ENCODE measurements around the gene IMPA2.

Gene IMPA2

DNA sequence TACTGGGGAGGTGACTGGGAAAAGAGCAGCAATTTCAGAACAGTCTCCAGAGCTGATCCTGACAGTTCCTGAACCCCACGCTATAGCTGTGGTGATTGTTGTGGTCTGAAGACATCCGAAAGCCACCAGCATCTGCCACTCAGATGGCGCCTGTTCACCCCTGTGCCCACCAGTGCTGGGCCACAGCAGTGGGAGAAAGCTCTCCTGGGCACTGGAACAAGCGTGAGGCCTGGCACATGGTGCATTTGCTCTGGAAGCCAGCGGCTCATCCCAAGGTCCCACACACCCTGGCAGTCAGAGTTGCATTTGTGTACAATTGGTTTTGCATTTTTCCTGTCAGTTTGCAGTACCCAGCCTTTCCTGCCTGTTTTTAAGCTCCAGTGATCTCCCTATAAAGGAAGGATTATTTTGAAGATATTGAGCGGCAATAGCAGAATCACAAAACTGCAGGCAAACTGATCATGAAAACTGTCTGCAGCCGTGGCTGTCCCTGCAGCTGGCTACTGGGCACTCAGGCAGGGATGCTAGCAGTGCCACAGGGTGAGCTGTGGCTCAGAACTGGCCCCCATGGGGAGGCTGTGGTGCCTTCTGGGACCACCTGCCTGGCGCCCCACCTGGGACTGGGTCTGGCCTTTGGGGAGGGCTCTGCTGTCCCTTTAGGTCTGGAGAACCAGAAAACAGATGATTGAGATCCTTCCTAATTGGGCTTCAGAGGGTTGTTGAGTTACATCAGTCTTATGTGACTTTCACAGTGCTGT, 30.1 kb downstream of the IMPA2 start:
- Histone ChIP-seq H3K36me3 (ENCODE audit: control insufficient read depth, low read length) (no peaks in the 10 kb centered on the region), H4K20me1 (ENCODE audit: control insufficient read depth, insufficient read depth, low read depth, low read length) (no peaks in the 10 kb centered on the region)

DNA sequence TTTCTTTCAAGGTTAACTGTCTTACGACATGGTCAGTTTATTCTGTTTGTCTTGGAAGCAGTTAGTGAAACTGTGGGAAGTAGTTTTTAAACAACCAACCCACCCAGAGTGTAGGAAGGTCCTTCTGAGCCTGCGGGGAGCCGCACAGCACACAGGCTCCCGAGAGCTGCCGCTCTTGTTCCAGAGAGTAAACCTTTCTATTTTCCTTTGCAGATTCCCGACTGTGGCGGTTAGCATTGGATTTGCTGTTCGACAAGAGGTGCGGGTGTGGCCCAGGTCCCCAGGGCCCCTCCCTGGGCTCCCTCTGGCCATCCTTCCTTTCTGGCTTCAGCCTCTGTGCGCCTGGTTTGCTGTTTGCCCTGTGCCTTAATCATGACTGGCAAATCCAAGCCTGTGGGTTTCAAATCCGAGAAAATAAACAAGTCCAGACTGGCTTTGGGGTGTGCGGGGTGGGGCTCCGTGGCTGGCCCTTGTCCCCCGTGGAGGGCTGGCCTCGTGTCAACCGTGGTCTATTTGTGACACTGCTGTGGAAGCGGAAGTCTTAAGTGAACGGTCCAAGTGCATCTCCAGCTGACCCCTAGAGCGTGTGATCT, 30.7 kb downstream of the IMPA2 start:
- Histone ChIP-seq H3K27ac (ENCODE audit: low read depth, low read length) (no peak overlapping the region), H3K4me3 (ENCODE audit: low read length) (no peak overlapping the region), H3K9me3 (ENCODE audit: control insufficient read depth, insufficient read depth, low read length) (no peaks in the 10 kb centered on the region), H3K79me2 (ENCODE audit: control insufficient read depth, low read length) (no peaks in the 10 kb centered on the region), H4K20me1 (ENCODE audit: control insufficient read depth, insufficient read depth, low read depth, low read length) (no peaks in the 10 kb centered on the region), H3K4me2 (ENCODE audit: low read length) (no peak overlapping the region), H3K4me1 (ENCODE audit: control insufficient read depth, low read length) (no peaks in the 10 kb centered on the region), H3K27me3 (ENCODE audit: control insufficient read depth, low read length) (no peaks in the 10 kb centered on the region), H3F3A (ENCODE audit: control insufficient read depth, insufficient read depth) (no peaks in the 10 kb centered on the region), H3K36me3 (ENCODE audit: control insufficient read depth, low read length) (no peaks in the 10 kb centered on the region), H3K9me2 (replicated peaks; ENCODE audit: control insufficient read depth, low read length) (no peaks in the 10 kb centered on the region)
- no peak for TF ChIP-seq EZH2phosphoT487 (IDR thresholded peaks at IDR 0.05; ENCODE audit: borderline replicate concordance, low read length)
- TF ChIP-seq, protein P1, sequence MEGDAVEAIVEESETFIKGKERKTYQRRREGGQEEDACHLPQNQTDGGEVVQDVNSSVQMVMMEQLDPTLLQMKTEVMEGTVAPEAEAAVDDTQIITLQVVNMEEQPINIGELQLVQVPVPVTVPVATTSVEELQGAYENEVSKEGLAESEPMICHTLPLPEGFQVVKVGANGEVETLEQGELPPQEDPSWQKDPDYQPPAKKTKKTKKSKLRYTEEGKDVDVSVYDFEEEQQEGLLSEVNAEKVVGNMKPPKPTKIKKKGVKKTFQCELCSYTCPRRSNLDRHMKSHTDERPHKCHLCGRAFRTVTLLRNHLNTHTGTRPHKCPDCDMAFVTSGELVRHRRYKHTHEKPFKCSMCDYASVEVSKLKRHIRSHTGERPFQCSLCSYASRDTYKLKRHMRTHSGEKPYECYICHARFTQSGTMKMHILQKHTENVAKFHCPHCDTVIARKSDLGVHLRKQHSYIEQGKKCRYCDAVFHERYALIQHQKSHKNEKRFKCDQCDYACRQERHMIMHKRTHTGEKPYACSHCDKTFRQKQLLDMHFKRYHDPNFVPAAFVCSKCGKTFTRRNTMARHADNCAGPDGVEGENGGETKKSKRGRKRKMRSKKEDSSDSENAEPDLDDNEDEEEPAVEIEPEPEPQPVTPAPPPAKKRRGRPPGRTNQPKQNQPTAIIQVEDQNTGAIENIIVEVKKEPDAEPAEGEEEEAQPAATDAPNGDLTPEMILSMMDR (IDR thresholded peaks at IDR 0.05; ENCODE audit: low read depth, low read length, poor library complexity, severe bottlenecking): no peak

More for the DNA sequence above, 30.1 kb downstream of the IMPA2 start:
- H3K27me3 ChIP-seq (ENCODE audit: control insufficient read depth, low read length): no peaks in the 10 kb centered on the region
- no peaks in the 10 kb centered on the region for H3K9me2 ChIP-seq (replicated peaks; ENCODE audit: control insufficient read depth, low read length)
- H3K9me3 ChIP-seq (ENCODE audit: control insufficient read depth, insufficient read depth, low read length): no peaks in the 10 kb centered on the region
- no peaks in the 10 kb centered on the region for H3F3A ChIP-seq (ENCODE audit: control insufficient read depth, insufficient read depth)
- TF ChIP-seq EZH2phosphoT487 (IDR thresholded peaks at IDR 0.05; ENCODE audit: borderline replicate concordance, low read length): no peak
- TF ChIP-seq, protein P1 (IDR thresholded peaks at IDR 0.05; ENCODE audit: low read depth, low read length, poor library complexity, severe bottlenecking): no peak
- H3K79me2 ChIP-seq (ENCODE audit: control insufficient read depth, low read length): no peaks in the 10 kb centered on the region
- H3K4me1 ChIP-seq (ENCODE audit: control insufficient read depth, low read length): no peaks in the 10 kb centered on the region
- H3K4me3 ChIP-seq (ENCODE audit: low read length): no peak overlapping the region
- H3K27ac ChIP-seq (ENCODE audit: low read depth, low read length): no peak overlapping the region
- no peak overlapping the region for H3K4me2 ChIP-seq (ENCODE audit: low read length)

DNA sequence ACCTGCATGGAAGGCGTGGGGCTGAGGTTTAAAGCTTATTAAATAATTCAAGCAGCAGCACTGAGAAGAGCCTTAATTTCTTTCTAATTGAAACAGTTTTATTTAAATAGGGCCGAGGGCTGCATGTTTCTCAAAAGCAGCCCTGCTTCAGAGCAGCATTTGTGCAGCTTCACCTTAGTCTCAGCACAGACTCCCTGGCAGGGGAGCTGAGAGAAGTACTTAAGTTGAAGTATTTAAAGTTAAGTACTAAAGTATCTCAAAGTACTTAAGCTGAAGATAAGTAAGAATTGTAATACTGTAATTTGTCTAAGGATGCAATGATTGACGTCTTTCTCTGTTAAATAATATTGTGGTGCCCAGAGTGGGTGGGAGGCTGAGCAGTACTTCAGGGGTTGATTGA, 31.4 kb downstream of the IMPA2 start:
- no peaks in the 10 kb centered on the region for H3K79me2 ChIP-seq (ENCODE audit: control insufficient read depth, low read length)
- TF ChIP-seq, protein P1 (IDR thresholded peaks at IDR 0.05; ENCODE audit: low read depth, low read length, poor library complexity, severe bottlenecking): no peak
- TF ChIP-seq EZH2phosphoT487 (IDR thresholded peaks at IDR 0.05; ENCODE audit: borderline replicate concordance, low read length): no peak
- no peaks in the 10 kb centered on the region for H3K27me3 ChIP-seq (ENCODE audit: control insufficient read depth, low read length)
- no peak overlapping the region for H3K4me3 ChIP-seq (ENCODE audit: low read length)
- H3K36me3 ChIP-seq (ENCODE audit: control insufficient read depth, low read length): no peaks in the 10 kb centered on the region
- H3F3A ChIP-seq (ENCODE audit: control insufficient read depth, insufficient read depth): no peaks in the 10 kb centered on the region
- no peaks in the 10 kb centered on the region for H3K4me1 ChIP-seq (ENCODE audit: control insufficient read depth, low read length)
- H4K20me1 ChIP-seq (ENCODE audit: control insufficient read depth, insufficient read depth, low read depth, low read length): no peaks in the 10 kb centered on the region
- H3K4me2 ChIP-seq (ENCODE audit: low read length): no peak overlapping the region
- no peaks in the 10 kb centered on the region for H3K9me2 ChIP-seq (replicated peaks; ENCODE audit: control insufficient read depth, low read length)
- H3K27ac ChIP-seq (ENCODE audit: low read depth, low read length): no peak overlapping the region
- H3K9me3 ChIP-seq (ENCODE audit: control insufficient read depth, insufficient read depth, low read length): no peaks in the 10 kb centered on the region

Measured in DOHH2 (cell line).